ENCODE results near the gene FGG. TPM values are rescaled to one million over a fixed set of nuclear protein-coding genes. Genes with fewer than 3 reads are reported as not detected.

The FGG gene
- total RNA-seq, 2 experiments from 2014 or later, result not detected

DNA sequence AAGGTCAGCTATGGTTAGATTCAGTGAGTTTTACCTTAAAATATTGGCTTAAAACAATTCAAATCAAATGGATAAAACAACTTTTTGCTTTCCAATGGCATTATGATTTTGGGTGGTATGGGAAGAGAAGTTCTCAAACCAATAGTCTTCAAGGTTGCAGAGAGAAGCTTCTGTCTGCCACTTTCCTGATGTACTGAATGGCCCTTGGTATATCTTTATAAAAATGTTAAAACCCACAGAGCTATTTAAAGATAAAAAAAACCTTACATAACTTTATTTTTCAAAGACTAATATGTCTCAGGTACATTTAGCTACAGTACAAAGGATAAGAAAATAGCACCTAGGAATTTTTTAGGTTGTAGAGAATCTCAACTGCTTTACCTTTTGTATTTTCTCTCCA, 28.8 kb downstream of the FGG start:
- DNase-seq, result no peak
- Mint-ChIP-seq H3K36me3 (no peaks in the 10 kb centered on the region), H3K9me3 (no peaks in the 10 kb centered on the region), H3K27me3 (peaks cover 17% of the 10 kb centered on the region), H3K27ac (no peak overlapping the region), H3K4me3 (no peak overlapping the region), H3K4me1 (no peaks in the 10 kb centered on the region)

DNA sequence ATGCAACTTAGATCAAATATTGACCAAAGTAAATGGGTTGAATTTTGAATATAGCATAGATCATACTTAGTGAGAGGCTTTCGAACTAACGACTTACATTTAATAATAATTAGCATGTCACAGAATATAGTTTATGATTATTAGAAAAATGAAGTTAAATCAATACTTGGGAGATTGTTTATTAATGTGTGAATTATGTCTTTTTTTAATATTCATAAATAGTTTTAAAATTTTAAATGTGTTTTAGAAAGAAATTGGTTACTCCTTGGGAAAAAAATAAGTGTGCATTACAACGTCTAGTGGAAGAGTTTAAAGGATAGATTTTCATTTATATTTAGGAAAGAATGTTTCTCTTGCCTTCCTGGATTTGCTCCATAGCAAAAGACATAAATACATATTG, 29.2 kb downstream of the FGG start:
- no peaks in the 10 kb centered on the region for H3K4me1 Mint-ChIP-seq
- H3K27ac Mint-ChIP-seq, result no peak overlapping the region
- peaks cover 17% of the 10 kb centered on the region for H3K27me3 Mint-ChIP-seq
- DNase-seq, result no peak
- H3K4me3 Mint-ChIP-seq, result no peak overlapping the region
- H3K9me3 Mint-ChIP-seq, result no peaks in the 10 kb centered on the region
- H3K36me3 Mint-ChIP-seq, result no peaks in the 10 kb centered on the region

DNA sequence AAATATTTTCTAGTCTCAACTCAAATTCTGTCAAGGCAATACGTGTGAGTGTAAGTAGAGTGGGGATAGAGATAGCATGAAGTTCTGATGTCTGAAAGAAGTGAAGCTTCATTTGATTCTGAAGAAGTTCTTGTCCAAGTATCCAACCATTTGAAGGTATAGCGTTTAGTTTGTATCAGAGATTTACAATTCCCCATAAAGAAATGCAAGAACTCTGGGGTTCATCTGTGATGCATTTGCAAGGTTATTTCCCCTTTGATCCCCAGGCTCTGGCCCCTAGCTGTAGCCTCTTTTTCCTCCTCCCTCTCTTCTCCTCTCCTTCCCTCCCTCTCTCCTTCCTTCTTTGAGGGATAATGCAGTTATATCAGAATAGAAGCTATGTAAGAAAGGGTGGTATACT, 29.7 kb downstream of the FGG start:
- DNase-seq, result no peak
- Mint-ChIP-seq H3K36me3 (no peaks in the 10 kb centered on the region), H3K9me3 (no peaks in the 10 kb centered on the region), H3K4me3 (no peak overlapping the region), H3K27ac (no peak overlapping the region), H3K4me1 (no peaks in the 10 kb centered on the region), H3K27me3 (peaks cover 18% of the 10 kb centered on the region)

DNA sequence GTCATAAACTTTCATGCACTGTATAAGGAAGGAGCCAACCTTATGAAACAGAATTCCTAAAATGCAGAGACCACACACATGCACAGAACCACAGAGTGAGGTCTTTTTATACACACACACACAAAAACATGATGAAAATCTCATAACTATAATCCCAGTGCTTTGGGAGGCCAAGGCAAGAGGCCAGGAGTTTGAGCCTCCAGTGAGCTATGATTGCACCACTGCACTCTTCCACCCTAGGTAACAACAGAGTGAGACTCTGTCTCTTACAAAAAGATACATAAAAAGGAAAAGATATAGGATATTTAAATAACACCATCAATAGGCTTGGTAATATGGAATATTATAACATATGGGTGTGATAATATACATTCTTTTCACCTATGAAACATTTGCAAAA, 32.5 kb downstream of the FGG start:
- no peak for DNase-seq
- H3K36me3 Mint-ChIP-seq, result no peaks in the 10 kb centered on the region
- no peaks in the 10 kb centered on the region for H3K4me1 Mint-ChIP-seq
- no peak overlapping the region for H3K4me3 Mint-ChIP-seq
- H3K27me3 Mint-ChIP-seq, result peaks cover 20% of the 10 kb centered on the region
- no peak overlapping the region for H3K27ac Mint-ChIP-seq
- no peaks in the 10 kb centered on the region for H3K9me3 Mint-ChIP-seq

DNA sequence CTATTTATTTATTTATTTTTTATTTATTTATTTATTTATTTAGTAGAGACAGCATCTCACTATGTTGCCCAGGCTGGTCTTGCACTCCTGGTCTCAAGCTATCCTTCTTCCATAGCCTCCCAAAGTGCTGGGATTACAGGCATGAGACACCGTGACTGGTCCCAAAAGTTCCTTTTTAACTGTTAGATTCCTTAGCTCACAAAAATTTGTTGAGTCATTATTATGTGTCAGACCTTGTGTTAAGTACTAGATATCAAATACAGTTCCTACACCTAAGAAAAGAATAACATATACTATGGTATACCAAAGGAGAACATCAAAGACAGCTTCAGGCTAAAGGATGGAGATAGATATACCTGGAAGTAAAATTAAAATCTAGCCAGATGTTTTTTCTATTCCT, 33.5 kb downstream of the FGG start:
- Mint-ChIP-seq H3K4me1 (no peaks in the 10 kb centered on the region), H3K27me3 (peaks cover 23% of the 10 kb centered on the region), H3K9me3 (no peaks in the 10 kb centered on the region), H3K27ac (no peak overlapping the region), H3K4me3 (no peak overlapping the region), H3K36me3 (no peaks in the 10 kb centered on the region)
- no peak for DNase-seq

DNA sequence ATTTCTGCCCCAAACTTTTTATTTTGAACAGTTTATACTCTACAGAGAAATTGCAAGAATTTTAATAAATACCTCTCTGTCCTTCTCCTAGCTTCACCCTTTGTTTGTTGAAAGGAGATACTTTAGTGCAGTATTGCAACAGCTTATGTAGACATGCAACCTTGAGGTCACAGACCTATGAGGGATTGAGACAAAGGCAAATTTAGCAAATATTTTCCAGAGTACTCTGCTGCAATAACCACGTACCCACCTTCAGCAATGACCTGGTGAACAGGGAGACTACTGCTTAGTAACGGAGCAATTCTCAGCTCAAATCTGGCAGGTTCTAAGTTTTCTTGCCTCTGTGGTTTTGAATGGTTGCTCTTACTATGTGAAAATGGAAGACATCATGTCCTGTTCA, 35.1 kb downstream of the FGG start:
- Mint-ChIP-seq H3K27me3 (peaks cover 23% of the 10 kb centered on the region), H3K9me3 (no peaks in the 10 kb centered on the region), H3K4me3 (no peak overlapping the region), H3K27ac (no peak overlapping the region), H3K4me1 (no peaks in the 10 kb centered on the region), H3K36me3 (no peaks in the 10 kb centered on the region)
- DNase-seq, result no peak

DNA sequence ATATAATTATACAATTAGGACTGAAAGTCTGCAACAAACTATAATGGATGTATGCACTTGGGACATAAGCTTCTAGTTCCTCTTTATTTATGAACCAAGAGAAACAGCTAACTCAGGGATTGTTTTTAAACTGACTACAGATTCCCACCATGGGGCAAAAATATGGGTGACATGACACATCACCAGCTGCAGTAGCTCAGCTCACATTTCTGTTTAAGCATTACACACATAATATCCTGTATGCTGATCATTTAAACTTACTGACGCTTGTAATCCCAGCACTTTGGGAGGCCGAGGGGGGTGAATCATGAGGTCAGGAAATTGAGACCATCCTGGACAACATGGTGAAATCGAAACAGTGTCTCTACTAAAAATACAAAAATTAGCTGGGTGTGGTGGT, 38.1 kb downstream of the FGG start:
- Mint-ChIP-seq H3K36me3 (no peaks in the 10 kb centered on the region), H3K9me3 (no peaks in the 10 kb centered on the region), H3K27me3 (peaks cover 28% of the 10 kb centered on the region), H3K4me3 (no peak overlapping the region), H3K4me1 (no peaks in the 10 kb centered on the region), H3K27ac (no peak overlapping the region)
- DNase-seq, result no peak

DNA sequence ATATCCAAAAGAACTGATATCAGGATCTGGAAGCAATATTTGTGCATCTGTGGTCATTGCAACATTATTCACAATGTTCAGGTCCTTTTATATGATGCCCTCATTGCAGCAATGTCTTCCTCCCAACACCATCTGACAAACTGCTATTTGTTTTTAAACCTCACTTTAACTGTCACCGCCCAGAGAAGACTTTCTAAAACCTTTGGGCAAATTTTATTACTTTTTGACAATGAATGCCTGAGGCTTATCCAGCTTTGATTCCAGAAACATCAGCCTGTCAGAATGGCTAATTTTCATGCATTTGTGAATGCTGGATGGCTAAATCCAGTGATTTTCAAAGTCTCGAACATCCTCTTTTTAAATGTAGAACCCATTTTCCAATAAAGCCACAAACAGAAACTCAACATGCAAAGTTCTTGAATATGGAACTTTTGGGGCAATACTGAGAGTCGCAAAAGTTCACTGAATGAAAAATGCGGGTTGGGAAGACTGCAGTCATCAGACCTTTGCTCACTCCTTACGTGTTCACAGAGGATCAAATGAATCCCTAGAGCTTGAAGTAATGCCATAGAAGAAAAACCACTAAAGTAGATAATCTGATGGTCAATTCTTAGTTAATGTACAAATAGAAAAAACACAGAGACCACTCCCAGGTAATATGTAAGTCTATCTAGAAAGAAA, 39.1 kb downstream of the FGG start:
- H3K27ac Mint-ChIP-seq, result no peak overlapping the region

DNA sequence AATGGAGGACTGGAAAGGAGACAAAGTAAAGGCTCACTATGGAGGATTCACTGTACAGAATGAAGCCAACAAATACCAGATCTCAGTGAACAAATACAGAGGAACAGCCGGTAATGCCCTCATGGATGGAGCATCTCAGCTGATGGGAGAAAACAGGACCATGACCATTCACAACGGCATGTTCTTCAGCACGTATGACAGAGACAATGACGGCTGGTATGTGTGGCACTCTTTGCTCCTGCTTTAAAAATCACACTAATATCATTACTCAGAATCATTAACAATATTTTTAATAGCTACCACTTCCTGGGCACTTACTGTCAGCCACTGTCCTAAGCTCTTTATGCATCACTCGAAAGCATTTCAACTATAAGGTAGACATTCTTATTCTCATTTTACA, 42.9 kb downstream of the FGG start:
- peaks cover 15% of the 10 kb centered on the region for H3K27me3 Mint-ChIP-seq
- H3K36me3 Mint-ChIP-seq, result no peaks in the 10 kb centered on the region
- H3K9me3 Mint-ChIP-seq, result no peaks in the 10 kb centered on the region
- H3K27ac Mint-ChIP-seq, result no peak overlapping the region
- H3K4me1 Mint-ChIP-seq, result peaks cover 5% of the 10 kb centered on the region
- no peak overlapping the region for H3K4me3 Mint-ChIP-seq
- no peak for DNase-seq

More for the DNA sequence above, 39.1 kb downstream of the FGG start:
- H3K9me3 Mint-ChIP-seq, result no peaks in the 10 kb centered on the region
- DNase-seq, result no peak
- H3K27me3 Mint-ChIP-seq, result peaks cover 28% of the 10 kb centered on the region
- no peak overlapping the region for H3K4me3 Mint-ChIP-seq
- no peaks in the 10 kb centered on the region for H3K4me1 Mint-ChIP-seq
- H3K36me3 Mint-ChIP-seq, result no peaks in the 10 kb centered on the region

DNA sequence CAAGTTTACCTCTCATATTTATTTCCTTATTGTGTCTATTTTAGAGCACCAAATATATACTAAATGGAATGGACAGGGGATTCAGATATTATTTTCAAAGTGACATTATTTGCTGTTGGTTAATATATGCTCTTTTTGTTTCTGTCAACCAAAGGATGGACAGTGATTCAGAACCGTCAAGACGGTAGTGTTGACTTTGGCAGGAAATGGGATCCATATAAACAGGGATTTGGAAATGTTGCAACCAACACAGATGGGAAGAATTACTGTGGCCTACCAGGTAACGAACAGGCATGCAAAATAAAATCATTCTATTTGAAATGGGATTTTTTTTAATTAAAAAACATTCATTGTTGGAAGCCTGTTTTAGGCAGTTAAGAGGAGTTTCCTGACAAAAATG, 43.4 kb downstream of the FGG start:
- H3K4me1 Mint-ChIP-seq, result peaks cover 5% of the 10 kb centered on the region
- no peak for DNase-seq
- H3K4me3 Mint-ChIP-seq, result no peak overlapping the region
- no peaks in the 10 kb centered on the region for H3K36me3 Mint-ChIP-seq
- peaks cover 13% of the 10 kb centered on the region for H3K27me3 Mint-ChIP-seq
- no peaks in the 10 kb centered on the region for H3K9me3 Mint-ChIP-seq
- H3K27ac Mint-ChIP-seq, result no peak overlapping the region

DNA sequence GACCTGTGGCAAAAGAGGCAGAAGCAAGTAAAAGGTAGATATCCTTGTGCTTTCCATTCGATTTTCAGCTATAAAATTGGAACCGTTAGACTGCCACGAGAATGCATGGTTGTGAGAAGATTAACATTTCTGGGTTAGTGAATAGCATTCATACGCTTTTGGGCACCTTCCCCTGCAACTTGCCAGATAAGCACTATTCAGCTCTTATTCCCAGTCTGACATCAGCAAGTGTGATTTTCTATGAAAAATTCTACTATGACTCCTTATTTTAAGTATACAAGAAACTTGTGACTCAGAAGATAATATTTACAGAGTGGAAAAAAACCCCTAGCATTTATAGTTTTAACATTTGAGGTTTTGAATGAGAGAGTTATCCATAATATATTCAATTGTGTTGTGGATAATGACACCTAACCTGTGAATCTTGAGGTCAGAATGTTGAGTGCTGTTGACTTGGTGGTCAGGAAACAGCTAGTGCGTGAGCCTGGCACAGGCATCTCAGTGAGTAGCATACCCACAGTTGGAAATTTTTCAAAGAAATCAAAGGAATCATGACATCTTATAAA, 45.7 kb downstream of the FGG start:
- Mint-ChIP-seq H3K9me3 (no peaks in the 10 kb centered on the region), H3K4me1 (peaks cover 5% of the 10 kb centered on the region), H3K27ac (no peak overlapping the region), H3K36me3 (no peaks in the 10 kb centered on the region), H3K27me3 (peaks cover 12% of the 10 kb centered on the region), H3K4me3 (no peak overlapping the region)
- no peak for DNase-seq

DNA sequence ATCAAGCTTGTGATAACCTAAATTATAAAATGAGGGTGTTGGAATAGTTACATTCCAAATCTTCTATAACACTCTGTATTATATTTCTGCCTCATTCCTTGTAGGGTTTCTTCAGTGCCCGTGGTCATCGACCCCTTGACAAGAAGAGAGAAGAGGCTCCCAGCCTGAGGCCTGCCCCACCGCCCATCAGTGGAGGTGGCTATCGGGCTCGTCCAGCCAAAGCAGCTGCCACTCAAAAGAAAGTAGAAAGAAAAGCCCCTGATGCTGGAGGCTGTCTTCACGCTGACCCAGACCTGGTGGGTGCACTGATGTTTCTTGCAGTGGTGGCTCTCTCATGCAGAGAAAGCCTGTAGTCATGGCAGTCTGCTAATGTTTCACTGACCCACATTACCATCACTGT, 46.8 kb downstream of the FGG start:
- Mint-ChIP-seq H3K27ac (no peak overlapping the region), H3K36me3 (no peaks in the 10 kb centered on the region), H3K27me3 (peaks cover 2% of the 10 kb centered on the region), H3K9me3 (no peaks in the 10 kb centered on the region), H3K4me1 (peaks cover 5% of the 10 kb centered on the region), H3K4me3 (no peak overlapping the region)
- no peak for DNase-seq

DNA sequence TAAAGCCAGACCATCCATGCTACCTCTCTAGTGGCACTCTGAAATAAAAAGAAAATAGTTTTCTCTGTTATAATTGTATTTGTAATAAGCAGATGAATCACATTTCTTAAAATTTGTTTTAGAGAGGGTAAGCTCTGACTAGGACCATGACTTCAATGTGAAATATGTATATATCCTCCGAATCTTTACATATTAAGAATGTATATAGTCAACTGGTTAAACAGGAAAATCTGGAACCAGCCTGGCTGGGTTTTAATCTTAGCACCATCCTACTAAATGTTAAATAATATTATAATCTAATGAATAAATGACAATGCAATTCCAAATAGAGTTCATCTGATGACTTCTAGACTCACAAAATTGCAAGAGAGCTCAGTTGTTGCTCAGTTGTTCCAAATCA, 48.1 kb downstream of the FGG start:
- no peak overlapping the region for H3K4me3 Mint-ChIP-seq
- H3K36me3 Mint-ChIP-seq, result no peaks in the 10 kb centered on the region
- no peaks in the 10 kb centered on the region for H3K9me3 Mint-ChIP-seq
- no peak overlapping the region for H3K27ac Mint-ChIP-seq
- no peak for DNase-seq
- H3K4me1 Mint-ChIP-seq, result peaks cover 10% of the 10 kb centered on the region
- H3K27me3 Mint-ChIP-seq, result peaks cover 3% of the 10 kb centered on the region

DNA sequence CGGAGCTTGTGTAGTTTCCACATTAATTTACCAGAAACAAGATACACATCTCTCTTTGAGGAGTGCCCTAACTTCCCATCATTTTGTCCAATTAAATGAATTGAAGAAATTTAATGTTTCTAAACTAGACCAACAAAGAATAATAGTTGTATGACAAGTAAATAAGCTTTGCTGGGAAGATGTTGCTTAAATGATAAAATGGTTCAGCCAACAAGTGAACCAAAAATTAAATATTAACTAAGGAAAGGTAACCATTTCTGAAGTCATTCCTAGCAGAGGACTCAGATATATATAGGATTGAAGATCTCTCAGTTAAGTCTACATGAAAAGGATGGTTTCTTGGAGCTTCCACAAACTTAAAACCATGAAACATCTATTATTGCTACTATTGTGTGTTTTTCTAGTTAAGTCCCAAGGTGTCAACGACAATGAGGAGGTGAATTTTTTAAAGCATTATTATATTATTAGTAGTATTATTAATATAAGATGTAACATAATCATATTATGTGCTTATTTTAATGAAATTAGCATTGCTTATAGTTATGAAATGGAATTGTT, 49.7 kb downstream of the FGG start, which contains the start of gene FGB:
TSS of gene FGB (plus strand) at position 315 of the 558 bp plus-strand sequence. CDS start at position 323, 8 bp downstream.
- peaks cover 8% of the 10 kb centered on the region for H3K27me3 Mint-ChIP-seq
- H3K9me3 Mint-ChIP-seq, result no peaks in the 10 kb centered on the region
- DNase-seq, result no peak
- peaks cover 10% of the 10 kb centered on the region for H3K4me1 Mint-ChIP-seq
- no peak within 1 kb of the TSS for H3K27ac Mint-ChIP-seq
- no peaks in the 10 kb centered on the region for H3K36me3 Mint-ChIP-seq
- no peak within 1 kb of the TSS for H3K4me3 Mint-ChIP-seq

DNA sequence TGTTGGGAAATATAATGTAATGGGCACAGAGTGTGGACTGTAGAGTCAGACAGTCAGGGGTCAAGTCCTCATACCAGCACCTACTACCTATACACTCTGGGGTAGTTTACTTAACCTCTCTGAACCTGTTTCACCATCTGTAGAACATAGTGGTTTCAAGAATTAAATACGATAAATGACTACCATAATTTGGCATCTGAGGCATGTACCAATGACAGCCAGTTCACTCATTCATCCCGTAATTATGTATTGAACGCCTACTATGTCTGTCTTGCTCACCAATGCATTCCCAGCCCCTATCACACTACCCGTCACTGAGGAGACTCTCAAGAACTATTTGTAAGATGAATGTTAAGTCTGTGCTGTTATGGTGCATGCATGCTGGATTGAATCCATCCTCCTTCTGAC, 51.6 kb downstream of the FGG start:
- no peak for DNase-seq
- H3K27ac Mint-ChIP-seq, result no peak overlapping the region
- no peaks in the 10 kb centered on the region for H3K36me3 Mint-ChIP-seq
- no peak overlapping the region for H3K4me3 Mint-ChIP-seq
- peaks cover 5% of the 10 kb centered on the region for H3K4me1 Mint-ChIP-seq
- peaks cover 8% of the 10 kb centered on the region for H3K27me3 Mint-ChIP-seq
- H3K9me3 Mint-ChIP-seq, result no peaks in the 10 kb centered on the region

DNA sequence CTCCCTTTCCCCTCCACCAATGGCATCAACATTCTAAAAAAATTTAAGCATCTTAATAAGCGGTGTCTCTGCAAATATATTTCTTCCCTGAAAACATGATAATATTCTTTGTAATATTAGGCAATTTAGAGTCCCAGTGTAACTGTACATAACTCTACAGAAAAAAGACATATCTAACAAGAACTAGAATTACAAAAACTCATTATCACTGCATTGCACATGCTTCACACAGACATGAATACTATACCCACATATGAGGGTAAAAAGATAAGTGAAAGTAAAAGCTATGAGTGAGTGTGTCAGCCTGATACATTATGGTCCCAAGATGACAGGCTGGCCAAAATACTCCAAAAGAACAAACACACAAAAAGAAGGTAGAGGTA, 52.0 kb downstream of the FGG start:
- Mint-ChIP-seq H3K4me1 (peaks cover 5% of the 10 kb centered on the region), H3K27me3 (peaks cover 8% of the 10 kb centered on the region), H3K4me3 (no peak overlapping the region), H3K9me3 (no peaks in the 10 kb centered on the region), H3K36me3 (no peaks in the 10 kb centered on the region), H3K27ac (no peak overlapping the region)
- DNase-seq, result no peak

All from activated naive CD8-positive, alpha-beta T cell treated with anti-CD3 and anti-CD28 coated beads for 36 hours (primary cell).